ENCODE results near the gene BDH1.

Gene BDH1

GRCh38 chr3:197462808-197463207 lies 93.0 kb downstream of the BDH1 start:
- no peak for DNase-seq (ENCODE audit: low read depth in 1 of 2, low spot score in 1 of 2)

GRCh38 chr3:197460639-197461038 lies 95.1 kb downstream of the BDH1 start:
- DNase-seq (ENCODE audit: low read depth in 1 of 2, low spot score in 1 of 2) = no peak

- no peak for DNase-seq (ENCODE audit: low read depth in 1 of 2, low spot score in 1 of 2)
Observed at GRCh38 chr3:197460002-197460401, 95.8 kb downstream of the BDH1 start.
